Activated naive CD4-positive, alpha-beta T cell treated with anti-CD3 and anti-CD28 coated beads, Interleukin-2, amount 10 ng/mL, durations not matched to agents 7 days and 5 days (primary cell): ENCODE data around the gene HTR6.
"Not testable (repeated sequence)": the region's sequence is repeated elsewhere in the genome, so short reads cannot be mapped to it uniquely, and the experiment has no call there.

Source experiments
- CTCF ChIA-PET: fragments of 350-600 bp; sonication (Branson Sonifier 250); formaldehyde crosslinking; loops from one replicate; lab custom pipeline; 2021; ENCODE audit warnings: antibody characterized with exemption; lab: Charles Lee
- DNase-seq: peaks from one replicate; pipeline ENCODE4 v3.0.0-alpha.2; 2020
- H3K27ac Mint-ChIP-seq: one replicate; pipeline ENCODE4 v1.8.0; 2021; ENCODE audit warnings: mild to moderate bottlenecking, moderate library complexity, mixed read lengths
- H3K27me3 Mint-ChIP-seq: one replicate; pipeline ENCODE4 v1.8.0; 2021; ENCODE audit warnings: mild to moderate bottlenecking, mixed read lengths
- H3K36me3 Mint-ChIP-seq: one replicate; pipeline ENCODE4 v1.8.0; 2021; ENCODE audit warnings: mixed read lengths
- H3K4me1 Mint-ChIP-seq: one replicate; pipeline ENCODE4 v1.8.0; 2021; ENCODE audit warnings: mixed read lengths
- H3K4me3 Mint-ChIP-seq: one replicate; pipeline ENCODE4 v1.8.0; 2021; ENCODE audit warnings: mild to moderate bottlenecking, moderate library complexity, mixed read lengths
- H3K9me3 Mint-ChIP-seq: one replicate; pipeline ENCODE4 v1.8.0; 2021; ENCODE audit warnings: mixed read lengths

The HTR6 gene

DNA sequence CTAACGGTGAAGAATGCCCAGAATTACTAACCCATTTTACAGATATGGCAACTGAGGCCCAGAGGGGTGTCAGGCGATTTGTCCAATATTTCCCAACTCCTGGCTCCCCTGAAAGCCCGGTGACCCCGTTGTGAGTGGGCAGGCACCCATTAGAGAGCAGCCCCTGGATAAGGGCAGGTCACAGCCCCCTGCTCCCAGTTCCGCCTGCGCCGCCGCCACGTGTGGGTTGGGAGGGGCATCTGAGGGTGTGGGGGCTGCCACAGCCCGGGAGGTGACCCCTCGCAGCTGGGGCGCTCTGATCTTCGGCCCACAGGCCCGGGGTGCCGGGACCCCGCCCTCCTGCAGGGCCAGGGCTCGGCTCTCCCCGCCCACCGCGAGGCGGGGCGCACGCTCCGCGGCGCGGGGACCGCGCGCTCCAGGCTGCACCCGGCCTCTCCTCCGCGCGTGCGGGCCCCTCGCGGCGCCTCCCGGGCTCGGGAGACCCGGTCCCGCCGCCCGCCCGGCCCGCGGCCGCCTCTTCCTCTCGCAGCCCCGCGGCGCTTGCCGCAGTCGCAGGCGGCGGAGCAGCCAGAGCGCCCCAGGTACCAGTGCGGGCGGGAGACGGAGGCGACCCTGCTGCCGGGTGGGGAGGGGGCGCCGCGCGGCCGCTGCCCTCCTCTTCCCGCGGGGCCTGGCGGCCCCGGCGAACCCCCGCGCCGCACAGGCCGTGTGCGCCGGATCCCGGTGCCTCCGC, at the start of gene HTR6:
Gene HTR6 (plus strand): TSS at position 423 of the 733 bp plus-strand sequence. CDS start 879 bp downstream, outside the sequence.
- Mint-ChIP-seq H3K27me3 (peaks cover 86% of the 10 kb centered on the region), H3K27ac (no peak within 1 kb of the TSS)

DNA sequence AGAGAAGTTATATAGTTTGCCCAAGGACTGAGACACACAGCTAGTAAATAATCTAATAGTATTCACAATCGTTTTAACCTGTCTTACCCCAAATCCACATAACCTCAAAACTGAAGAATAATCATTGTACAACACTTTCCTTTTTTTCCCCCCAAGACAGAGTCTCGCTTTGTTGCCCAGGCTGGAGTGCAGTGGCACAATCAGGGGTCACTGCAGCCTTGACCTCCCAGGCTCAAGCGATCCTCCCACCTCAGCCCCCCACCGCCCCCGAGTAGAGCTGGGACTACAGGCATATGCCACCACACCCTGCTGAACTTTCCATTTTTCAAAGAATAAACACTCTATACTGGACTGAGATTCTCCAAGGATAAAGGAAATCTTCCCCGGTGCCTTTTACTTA, 49.2 kb upstream of the HTR6 start:
- Mint-ChIP-seq H3K4me3 (no peak overlapping the region), H3K27ac (no peak overlapping the region), H3K27me3 (no peaks in the 10 kb centered on the region), H3K36me3 (peaks cover 25% of the 10 kb centered on the region), H3K9me3 (no peaks in the 10 kb centered on the region), H3K4me1 (peaks cover 19% of the 10 kb centered on the region)
- CTCF ChIA-PET: no interaction called here
- DNase-seq: no peak

More for the DNA sequence above, at the start of gene HTR6:
- Mint-ChIP-seq H3K9me3 (no peaks in the 10 kb centered on the region), H3K4me1 (peaks cover 22% of the 10 kb centered on the region), H3K36me3 (no peaks in the 10 kb centered on the region), H3K4me3 (peak within 1 kb of the TSS; percentile 55)
- CTCF ChIA-PET: no interaction called here
- peak; percentile 49 for DNase-seq

DNA sequence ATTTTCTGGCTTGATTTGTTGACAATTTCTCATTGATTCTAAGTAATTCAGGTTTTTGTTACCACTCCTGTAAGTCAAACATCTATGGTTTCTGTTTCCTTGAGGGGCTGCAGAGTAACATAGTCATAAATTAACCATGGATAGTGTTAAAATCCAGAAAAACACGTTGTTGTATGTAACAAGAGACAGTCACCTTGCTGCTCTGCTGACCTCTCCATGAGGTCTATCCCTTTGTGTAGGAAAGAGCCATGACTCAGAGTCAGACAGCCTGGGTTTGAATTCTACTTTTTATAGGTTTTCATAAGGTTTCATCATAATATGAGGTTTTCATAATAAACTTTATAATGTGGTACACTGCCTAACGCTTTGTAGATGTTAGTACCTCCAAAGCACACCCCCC, 48.2 kb upstream of the HTR6 start:
- H3K4me1 Mint-ChIP-seq: peaks cover 19% of the 10 kb centered on the region
- H3K27ac Mint-ChIP-seq: no peak overlapping the region
- no peak overlapping the region for H3K4me3 Mint-ChIP-seq
- H3K27me3 Mint-ChIP-seq: no peaks in the 10 kb centered on the region
- no peaks in the 10 kb centered on the region for H3K9me3 Mint-ChIP-seq
- CTCF ChIA-PET: no interaction called here
- no peak for DNase-seq
- H3K36me3 Mint-ChIP-seq: peaks cover 27% of the 10 kb centered on the region

DNA sequence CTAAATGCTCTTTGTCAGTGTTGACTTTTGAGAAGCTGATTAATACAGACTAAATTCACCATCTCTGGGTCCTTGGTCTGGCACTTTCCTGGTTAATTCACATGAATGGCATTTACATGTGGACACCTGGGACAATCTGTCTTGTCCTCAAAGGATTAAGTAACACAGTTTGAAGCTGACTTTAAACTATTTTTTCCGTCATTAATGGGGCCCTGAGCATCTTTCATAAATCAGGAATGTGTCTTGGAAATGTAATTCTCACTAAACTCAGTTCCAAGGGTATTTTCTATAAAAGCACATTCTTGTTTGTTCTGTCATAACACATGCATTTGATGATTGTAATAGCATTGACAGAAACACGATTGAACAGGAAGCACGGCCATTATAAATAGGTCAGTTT, 47.3 kb upstream of the HTR6 start:
- Mint-ChIP-seq H3K4me3 (no peak overlapping the region), H3K27me3 (no peaks in the 10 kb centered on the region), H3K27ac (no peak overlapping the region), H3K4me1 (peaks cover 19% of the 10 kb centered on the region), H3K9me3 (no peaks in the 10 kb centered on the region), H3K36me3 (peaks cover 29% of the 10 kb centered on the region)
- DNase-seq: no peak
- CTCF ChIA-PET: no interaction called here

DNA sequence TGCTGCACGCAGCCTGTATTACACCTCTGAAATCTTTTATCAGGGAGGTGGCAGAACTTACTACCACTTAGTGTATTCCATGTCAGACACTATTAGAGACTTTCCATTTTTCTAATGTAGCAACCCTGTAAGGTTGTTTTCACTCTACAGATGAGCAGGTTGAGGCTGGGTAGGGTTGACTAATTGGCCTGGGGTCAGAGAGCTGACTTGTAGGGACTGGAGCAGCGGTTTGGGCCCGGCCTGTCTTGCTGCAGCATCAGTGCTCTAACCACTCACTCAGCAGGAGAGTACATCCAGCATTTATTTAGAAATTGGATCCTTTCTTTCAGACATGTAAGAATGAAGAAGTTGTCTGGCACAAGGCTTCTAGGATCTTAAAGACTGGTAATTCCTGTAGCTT, 46.2 kb upstream of the HTR6 start:
- DNase-seq: no peak
- peaks cover 28% of the 10 kb centered on the region for H3K36me3 Mint-ChIP-seq
- H3K9me3 Mint-ChIP-seq: no peaks in the 10 kb centered on the region
- H3K4me1 Mint-ChIP-seq: peaks cover 11% of the 10 kb centered on the region
- CTCF ChIA-PET: interaction anchor here (1.1 to 1.7 kb wide), 2 partner anchors 36 to 130 kb away, joined by 3 to 4 read pairs; no protein-coding TSS in a partner anchor
- no peak overlapping the region for H3K4me3 Mint-ChIP-seq
- no peaks in the 10 kb centered on the region for H3K27me3 Mint-ChIP-seq
- H3K27ac Mint-ChIP-seq: no peak overlapping the region

DNA sequence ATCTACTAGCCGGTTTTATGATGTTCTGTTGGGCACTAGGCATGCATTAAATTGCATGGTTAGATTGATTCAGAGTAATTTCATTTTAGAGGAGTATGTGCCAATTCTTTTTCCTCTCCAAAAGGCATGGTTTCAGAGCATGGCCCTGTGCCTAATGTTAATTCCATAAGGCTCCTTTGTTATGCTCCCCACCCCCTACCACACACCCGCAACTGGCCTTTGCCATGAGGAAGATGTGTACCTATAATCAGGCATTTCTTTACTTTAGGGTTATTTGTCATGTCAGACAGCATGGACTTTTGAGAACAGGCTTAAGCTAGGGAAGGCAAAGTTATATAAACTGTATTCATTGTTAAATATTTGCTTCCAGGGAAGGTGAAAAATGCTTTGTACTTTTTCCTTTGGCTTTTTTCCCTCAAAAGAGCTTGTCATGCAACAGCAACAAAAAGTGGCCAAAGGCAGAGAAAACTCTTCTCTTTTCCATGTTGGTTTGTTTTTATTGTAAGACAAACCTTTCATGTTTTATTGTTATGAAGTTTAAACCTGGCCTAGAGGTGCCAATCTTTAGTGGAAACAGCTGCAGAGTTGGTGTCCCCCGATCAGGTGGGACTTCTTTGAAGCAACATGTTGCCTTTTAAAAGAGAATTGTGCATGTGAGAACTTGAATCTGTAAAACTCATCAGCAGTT, 44.8 kb upstream of the HTR6 start:
- Mint-ChIP-seq H3K9me3 (no peaks in the 10 kb centered on the region), H3K27me3 (no peaks in the 10 kb centered on the region), H3K4me3 (no peak overlapping the region), H3K36me3 (peaks cover 35% of the 10 kb centered on the region), H3K27ac (no peak overlapping the region), H3K4me1 (peaks cover 7% of the 10 kb centered on the region)
- DNase-seq: no peak
- CTCF ChIA-PET: interaction anchor here (1.7 kb wide), 1 partner anchor 132 kb away, joined by 3 read pairs; no protein-coding TSS in a partner anchor

DNA sequence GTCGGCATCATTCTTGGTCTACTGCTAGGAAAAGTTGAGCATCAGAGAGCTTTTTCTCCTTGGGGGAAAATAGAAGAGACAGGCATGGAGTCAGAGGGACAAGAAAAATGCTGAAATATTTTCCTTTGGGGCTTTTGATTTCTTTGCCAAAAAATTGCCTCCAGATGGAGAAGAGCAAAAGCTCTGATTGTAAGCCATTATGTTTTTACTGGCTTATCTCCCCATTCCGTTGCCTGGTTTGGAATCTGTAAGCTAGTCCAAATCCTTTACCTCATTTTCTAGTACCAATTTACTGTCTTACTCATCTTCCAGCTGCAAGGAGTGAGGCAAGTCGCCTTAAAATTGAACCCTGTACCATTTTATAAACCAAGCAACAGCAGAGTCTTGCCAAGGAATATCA, 43.9 kb upstream of the HTR6 start:
- no peak for DNase-seq

DNA sequence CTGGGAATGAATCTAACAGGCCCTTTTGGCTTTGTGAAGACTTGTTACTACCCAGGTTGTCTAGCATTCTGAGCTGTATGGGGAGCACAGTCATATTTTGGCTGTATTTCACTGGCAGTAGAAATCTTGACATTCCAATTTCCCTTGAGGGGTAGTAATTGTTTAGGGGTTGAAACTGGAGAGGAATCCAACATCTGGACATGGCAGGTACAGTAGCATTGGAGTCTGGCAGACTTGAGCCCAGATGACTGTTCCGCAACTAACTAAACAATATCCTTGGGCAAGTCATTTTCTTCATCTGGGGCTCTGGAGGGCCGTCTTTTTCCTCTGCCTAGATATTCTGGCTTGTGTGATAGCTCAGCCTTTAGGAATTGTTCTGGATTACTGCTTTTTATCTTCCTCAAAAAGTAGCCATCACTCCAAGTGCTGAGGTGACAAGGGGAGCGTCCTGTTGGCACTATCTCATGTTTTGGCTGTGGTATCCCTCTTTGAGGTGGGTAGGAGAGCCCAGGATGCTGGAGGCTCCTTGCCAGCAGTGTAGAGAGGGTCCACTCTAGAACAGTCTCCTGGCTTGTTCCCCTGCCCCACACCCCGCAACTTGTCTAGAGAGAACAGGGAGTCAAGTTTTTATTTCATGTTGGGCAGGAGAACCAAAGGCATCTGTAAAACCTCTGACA, 43.3 kb upstream of the HTR6 start:
- CTCF ChIA-PET: interaction anchor here (0.7 kb wide), 1 partner anchor 66 kb away, joined by 3 read pairs; no protein-coding TSS in a partner anchor
- Mint-ChIP-seq H3K4me3 (no peak overlapping the region), H3K36me3 (peaks cover 32% of the 10 kb centered on the region), H3K27ac (no peak overlapping the region), H3K27me3 (no peaks in the 10 kb centered on the region), H3K9me3 (no peaks in the 10 kb centered on the region), H3K4me1 (no peaks in the 10 kb centered on the region)
- DNase-seq: no peak

More for the DNA sequence above, 43.9 kb upstream of the HTR6 start:
- no peaks in the 10 kb centered on the region for H3K9me3 Mint-ChIP-seq
- peaks cover 32% of the 10 kb centered on the region for H3K36me3 Mint-ChIP-seq
- H3K4me1 Mint-ChIP-seq: no peaks in the 10 kb centered on the region
- CTCF ChIA-PET: no interaction called here
- no peaks in the 10 kb centered on the region for H3K27me3 Mint-ChIP-seq
- H3K27ac Mint-ChIP-seq: no peak overlapping the region
- no peak overlapping the region for H3K4me3 Mint-ChIP-seq

DNA sequence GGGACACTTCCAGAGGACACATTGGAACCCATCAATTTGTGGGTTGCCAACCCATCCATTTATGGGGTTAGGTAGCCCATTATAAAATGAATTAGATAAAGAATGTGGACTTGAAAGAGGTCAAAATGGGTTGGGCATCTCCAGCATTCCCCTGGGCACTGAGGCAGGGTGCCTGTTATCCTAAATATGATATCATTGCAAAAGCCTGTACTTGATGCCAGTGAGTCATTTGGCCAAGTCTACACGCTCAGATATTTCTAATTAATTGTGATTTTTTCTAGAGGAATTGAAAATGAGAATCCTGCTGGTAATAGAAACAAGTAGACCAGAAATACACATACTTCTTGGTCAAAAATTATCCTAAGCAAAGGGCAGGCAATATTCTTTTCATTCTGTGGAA, 42.5 kb upstream of the HTR6 start:
- DNase-seq: no peak
- CTCF ChIA-PET: no interaction called here
- Mint-ChIP-seq H3K4me1 (no peaks in the 10 kb centered on the region), H3K4me3 (no peak overlapping the region), H3K36me3 (peaks cover 31% of the 10 kb centered on the region), H3K27ac (no peak overlapping the region), H3K27me3 (no peaks in the 10 kb centered on the region), H3K9me3 (no peaks in the 10 kb centered on the region)

DNA sequence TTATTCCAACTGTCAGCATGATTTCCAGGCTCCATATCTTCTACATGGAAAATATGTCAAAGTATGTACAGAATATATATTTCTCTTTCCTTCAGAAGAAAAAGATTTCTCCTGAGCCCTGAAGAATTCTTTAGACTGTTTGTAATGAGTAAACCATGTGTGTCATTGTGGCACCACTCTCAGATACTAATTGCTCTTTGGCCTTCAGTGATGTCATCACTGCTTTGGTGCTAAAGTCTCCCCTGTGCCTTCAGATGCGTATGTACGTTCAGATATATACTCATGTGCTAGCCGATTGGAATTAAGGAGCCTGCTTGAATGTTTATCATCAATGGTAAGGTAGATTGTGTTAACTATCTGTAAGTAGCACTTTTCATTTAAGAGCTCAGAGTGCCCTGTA, 41.2 kb upstream of the HTR6 start:
- CTCF ChIA-PET: no interaction called here
- H3K4me1 Mint-ChIP-seq: no peaks in the 10 kb centered on the region
- H3K27me3 Mint-ChIP-seq: no peaks in the 10 kb centered on the region
- H3K4me3 Mint-ChIP-seq: no peak overlapping the region
- H3K9me3 Mint-ChIP-seq: no peaks in the 10 kb centered on the region
- H3K36me3 Mint-ChIP-seq: peaks cover 33% of the 10 kb centered on the region
- H3K27ac Mint-ChIP-seq: no peak overlapping the region
- DNase-seq: no peak

DNA sequence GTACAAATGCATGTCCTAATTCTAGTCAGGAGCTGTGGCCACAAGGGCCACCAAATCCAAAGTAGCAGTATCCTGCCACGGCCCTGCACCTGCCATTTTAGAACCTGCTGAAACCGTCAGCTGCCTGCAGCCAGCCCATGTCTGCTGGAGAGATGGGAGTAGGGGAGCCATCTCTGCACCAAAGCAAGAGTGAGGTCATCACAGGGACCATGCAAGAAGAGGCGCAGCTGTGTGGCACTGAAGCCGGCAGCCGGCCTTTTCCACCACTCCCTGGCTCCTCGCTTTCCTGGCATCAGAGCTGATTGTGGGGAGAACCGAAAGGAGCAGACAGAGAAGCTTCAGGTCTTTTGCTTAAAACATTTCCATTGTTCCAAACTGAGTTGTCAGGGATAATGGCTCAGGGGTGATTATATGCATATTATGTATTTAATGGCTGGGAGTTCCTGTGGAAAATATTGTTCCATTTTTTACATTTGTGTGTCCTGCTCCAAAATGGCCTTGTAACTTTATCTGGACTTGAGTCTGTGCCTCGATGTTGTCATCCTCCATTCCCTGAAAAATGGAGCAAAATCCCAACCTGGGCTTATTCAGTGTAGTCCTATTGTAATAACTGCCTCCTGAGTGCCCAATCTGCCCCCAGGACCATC, 39.3 kb upstream of the HTR6 start:
- H3K27ac Mint-ChIP-seq: no peak overlapping the region
- CTCF ChIA-PET: no interaction called here
- DNase-seq: no peak

DNA sequence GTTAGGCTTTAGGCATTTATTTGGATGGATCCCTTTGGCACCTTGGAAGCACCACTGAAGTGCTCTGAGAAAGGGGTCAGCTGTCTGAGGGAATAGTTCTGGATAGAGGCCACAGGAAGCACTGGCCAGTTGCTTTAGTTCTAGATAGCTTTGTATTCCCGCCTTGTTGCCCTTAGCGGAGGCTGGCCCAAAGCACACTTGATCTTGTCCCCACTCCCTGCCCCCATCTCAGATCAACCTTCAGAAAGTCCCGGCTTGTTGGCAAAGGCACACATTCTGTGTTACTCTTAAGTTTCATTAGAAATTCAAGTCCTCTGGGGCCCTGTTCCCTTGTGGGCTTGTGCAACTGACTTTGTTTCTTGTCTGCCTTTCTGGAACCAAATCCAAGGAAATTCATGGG, 35.8 kb upstream of the HTR6 start:
- Mint-ChIP-seq H3K4me1 (no peaks in the 10 kb centered on the region), H3K4me3 (no peak overlapping the region), H3K36me3 (peaks cover 24% of the 10 kb centered on the region), H3K27me3 (no peaks in the 10 kb centered on the region), H3K27ac (no peak overlapping the region), H3K9me3 (no peaks in the 10 kb centered on the region)
- CTCF ChIA-PET: interaction anchor here (1.0 to 2.0 kb wide), 2 partner anchors 22 to 141 kb away, joined by 3 to 5 read pairs; no protein-coding TSS in a partner anchor
- DNase-seq: no peak

More for the DNA sequence above, 39.3 kb upstream of the HTR6 start:
- Mint-ChIP-seq H3K4me1 (no peaks in the 10 kb centered on the region), H3K27me3 (no peaks in the 10 kb centered on the region), H3K36me3 (peaks cover 34% of the 10 kb centered on the region), H3K9me3 (no peaks in the 10 kb centered on the region), H3K4me3 (no peak overlapping the region)

DNA sequence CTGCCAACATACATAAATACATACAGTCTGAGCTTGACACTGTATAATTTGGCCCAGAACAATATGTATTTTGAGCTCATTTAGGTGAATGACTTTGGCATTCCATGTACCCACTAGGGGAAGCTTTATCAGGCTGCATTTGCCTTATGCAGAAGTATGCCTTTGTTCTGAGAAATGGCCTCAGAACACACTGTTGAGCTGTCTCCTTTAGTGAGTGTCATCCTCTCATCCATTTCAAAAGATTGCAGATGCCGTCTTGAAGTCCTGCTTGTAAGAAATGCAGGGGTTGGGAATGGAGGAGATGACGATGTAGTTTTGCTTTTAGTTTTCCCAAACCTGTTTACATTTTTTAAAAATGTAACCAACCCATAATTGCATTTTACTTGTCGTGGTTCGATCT, 35.3 kb upstream of the HTR6 start:
- DNase-seq: no peak
- peaks cover 23% of the 10 kb centered on the region for H3K36me3 Mint-ChIP-seq
- H3K27ac Mint-ChIP-seq: no peak overlapping the region
- H3K9me3 Mint-ChIP-seq: no peaks in the 10 kb centered on the region
- H3K4me1 Mint-ChIP-seq: no peaks in the 10 kb centered on the region
- H3K27me3 Mint-ChIP-seq: no peaks in the 10 kb centered on the region
- CTCF ChIA-PET: interaction anchor here (1.0 to 2.0 kb wide), 2 partner anchors 22 to 142 kb away, joined by 3 to 5 read pairs; no protein-coding TSS in a partner anchor
- H3K4me3 Mint-ChIP-seq: no peak overlapping the region

DNA sequence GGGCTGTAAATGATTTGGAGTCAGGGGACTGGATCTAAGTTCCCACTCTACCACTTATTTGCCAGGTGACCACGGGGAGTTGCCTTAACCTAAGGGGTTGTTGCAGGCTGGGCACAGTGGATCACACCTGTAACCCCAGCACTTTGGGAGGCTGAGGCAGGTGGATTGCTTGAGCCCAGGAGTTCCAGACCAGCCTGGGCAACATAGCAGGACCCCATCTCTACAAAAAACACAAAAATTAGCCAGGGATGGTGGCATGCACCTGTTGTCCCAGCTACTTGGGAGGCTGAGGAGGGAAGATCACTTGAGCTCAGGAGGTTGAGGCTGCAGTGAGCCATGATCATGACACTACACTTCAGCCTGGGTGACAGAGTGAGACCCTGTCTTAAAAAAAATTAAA, 34.5 kb upstream of the HTR6 start:
- not testable (repeated sequence) for H3K9me3 Mint-ChIP-seq, H3K27me3 Mint-ChIP-seq

More for the DNA sequence above, 34.5 kb upstream of the HTR6 start:
- CTCF ChIA-PET: interaction anchor here (0.8 to 1.1 kb wide), 2 partner anchors 9 to 30 kb away, joined by 3 to 5 read pairs; no protein-coding TSS in a partner anchor
- not testable (repeated sequence) for H3K4me3 Mint-ChIP-seq, H3K4me1 Mint-ChIP-seq, H3K27ac Mint-ChIP-seq, DNase-seq
- peaks cover 16% of the 10 kb centered on the region for H3K36me3 Mint-ChIP-seq
